VCaP (cell line): ENCODE data around the gene PPM1M.

Source experiments
- H3K27ac ChIP-seq: fragments of 450-650 bp; 2 replicates; pipeline ENCODE4 v1.5.1; 2017
- TF ChIP-seq, protein P1 (sequence below): fragments of 450-650 bp; conservative IDR thresholded peaks from 2 replicates; pipeline ENCODE4 v1.5.1; 2017; ENCODE audit warnings: mild to moderate bottlenecking, moderate library complexity

PPM1M gene

DNA sequence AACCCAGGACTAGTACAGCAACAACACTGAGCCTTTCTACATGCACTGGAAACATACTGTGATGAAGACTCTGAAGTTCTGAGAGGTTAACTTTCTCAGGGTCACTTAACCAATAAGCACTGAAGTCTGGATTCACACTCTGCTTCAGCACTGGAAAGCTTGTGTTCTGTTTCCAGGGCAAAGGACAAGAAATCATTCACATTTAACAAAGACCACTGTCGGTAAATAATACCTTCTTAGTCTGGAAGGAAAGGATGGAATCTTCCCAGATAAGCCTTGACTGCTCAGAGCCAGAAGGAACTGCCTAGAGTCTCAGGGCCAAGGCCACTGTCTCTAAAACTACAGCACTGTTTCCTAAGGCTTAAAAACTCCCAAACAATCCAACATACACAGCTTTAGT is 37.7 kb downstream of the PPM1M start:
- peak overlapping the region; percentile 100 for H3K27ac ChIP-seq

DNA sequence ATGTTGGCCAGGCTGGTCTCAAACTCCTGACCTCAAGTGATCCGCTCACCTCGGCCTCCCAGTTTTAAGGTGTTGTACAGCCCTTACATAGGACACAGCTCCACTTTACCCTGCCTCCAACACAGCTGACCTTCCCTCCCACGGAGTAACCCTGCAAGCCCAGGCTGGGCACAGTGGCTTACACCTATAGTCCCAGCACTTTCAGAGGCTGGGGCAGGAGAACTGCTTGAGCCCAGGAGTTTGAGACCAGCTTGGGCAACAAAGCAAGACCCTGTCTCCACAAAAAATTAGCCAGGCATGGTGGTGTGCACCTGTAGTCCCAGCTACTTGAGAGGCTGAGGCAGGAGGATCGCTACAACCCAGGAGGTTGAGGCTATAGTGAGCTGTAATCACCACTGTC is 38.5 kb downstream of the PPM1M start:
- H3K27ac ChIP-seq = peak overlapping the region; percentile 100

More for the DNA sequence above, 37.7 kb downstream of the PPM1M start:
- TF ChIP-seq, protein P1, sequence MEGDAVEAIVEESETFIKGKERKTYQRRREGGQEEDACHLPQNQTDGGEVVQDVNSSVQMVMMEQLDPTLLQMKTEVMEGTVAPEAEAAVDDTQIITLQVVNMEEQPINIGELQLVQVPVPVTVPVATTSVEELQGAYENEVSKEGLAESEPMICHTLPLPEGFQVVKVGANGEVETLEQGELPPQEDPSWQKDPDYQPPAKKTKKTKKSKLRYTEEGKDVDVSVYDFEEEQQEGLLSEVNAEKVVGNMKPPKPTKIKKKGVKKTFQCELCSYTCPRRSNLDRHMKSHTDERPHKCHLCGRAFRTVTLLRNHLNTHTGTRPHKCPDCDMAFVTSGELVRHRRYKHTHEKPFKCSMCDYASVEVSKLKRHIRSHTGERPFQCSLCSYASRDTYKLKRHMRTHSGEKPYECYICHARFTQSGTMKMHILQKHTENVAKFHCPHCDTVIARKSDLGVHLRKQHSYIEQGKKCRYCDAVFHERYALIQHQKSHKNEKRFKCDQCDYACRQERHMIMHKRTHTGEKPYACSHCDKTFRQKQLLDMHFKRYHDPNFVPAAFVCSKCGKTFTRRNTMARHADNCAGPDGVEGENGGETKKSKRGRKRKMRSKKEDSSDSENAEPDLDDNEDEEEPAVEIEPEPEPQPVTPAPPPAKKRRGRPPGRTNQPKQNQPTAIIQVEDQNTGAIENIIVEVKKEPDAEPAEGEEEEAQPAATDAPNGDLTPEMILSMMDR = no peak

DNA sequence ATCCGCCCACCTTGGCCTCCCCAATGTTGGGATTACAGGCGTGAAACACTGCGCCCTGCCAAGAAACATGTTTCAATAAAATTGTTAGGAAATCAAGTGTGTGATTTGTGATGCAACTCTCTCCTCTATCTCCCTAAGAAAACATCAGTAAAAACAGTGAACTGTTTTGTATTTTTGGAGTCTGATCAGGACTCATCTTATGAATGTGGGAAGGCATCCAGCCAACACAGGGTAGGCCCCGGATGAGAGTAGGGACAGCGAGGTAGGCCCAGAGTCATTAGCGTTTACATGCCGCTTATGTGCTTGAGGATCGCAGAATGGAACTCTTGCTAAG is 41.2 kb downstream of the PPM1M start:
- peak overlapping the region; percentile 100 for H3K27ac ChIP-seq
- TF ChIP-seq, protein P1 = no peak

DNA sequence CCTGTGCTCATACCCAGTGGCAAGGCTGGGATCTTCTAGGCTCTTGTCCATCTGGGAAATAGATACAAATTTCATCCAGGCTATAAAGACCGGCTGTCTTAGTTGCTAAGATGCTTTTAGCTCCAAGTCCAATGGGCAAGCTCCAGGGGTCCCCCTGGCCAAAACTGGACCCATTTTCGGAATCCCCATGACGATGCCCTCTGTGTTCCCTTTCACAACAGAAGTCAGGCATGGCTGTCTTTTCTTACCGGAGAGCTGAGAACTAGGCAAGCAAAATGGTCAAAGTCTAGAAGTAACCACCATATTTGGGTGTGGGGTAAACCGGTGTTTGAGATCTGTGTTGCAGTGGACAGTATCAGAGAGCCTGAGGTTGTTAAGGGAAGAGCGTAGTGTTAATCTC is 43.1 kb downstream of the PPM1M start:
- TF ChIP-seq, protein P1 = no peak

DNA sequence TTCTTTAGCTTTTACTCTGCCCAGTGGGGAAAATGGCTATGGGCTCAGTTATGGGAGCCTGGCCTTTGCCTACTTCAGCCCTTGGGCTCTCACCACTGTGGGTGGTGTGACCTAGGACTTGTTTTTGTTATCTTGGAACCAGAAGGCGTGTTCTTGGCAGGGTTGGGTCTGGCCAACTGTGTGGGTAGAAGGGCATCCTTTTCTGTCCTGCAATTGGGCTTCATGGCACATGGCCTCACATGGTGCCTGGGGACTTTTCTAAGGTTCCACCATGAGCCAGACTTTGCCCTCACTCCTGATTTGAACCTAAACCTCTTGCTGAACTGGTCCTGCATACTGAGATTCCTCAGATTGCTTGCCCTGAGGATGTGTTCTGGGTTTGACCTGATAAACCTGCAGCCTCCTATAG is 43.8 kb downstream of the PPM1M start:
- peak overlapping the region; percentile 100; the same call in 1 of the 2 replicates for H3K27ac ChIP-seq
- TF ChIP-seq, protein P1 = no peak

More for the DNA sequence above, 43.1 kb downstream of the PPM1M start:
- H3K27ac ChIP-seq = peak overlapping the region; percentile 100

DNA sequence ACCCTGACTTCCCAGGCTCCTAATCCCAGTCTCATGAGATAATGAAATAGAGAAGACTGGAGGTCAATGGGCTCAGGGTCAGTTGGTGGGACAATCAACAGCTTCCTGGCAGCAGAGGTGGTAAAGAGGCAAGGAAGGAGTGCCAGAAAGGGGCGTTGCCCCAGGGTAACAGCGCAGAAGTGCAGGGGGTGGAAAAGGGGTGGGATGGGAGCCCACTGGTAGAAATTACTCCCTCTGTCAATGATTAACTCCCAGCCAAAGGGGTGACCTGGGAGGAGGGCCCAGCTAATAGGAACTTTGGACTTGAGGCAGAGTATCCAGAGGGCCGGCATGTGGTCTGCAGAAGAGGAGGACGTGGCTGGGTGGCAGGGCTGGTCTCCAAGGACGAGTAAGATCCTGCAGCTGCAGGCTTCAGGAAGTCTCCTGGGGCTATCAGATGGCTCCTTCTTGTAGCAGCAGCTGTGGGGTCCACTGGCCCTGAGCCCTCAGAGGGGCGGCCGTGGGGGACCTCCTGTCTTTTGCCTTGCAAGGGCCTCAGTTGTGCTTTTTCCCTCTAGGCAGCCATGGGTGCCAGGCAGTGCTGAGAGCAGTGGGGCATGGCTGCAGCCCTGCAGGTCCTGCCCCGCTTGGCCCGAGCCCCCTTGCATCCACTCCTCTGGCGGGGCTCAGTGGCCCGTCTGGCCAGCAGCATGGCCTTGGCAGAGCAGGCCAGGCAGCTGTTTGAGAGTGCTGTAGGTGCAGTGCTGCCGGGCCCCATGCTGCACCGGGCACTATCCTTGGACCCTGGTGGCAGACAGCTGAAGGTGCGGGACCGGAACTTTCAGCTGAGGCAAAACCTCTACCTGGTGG is 44.4 kb downstream of the PPM1M start:
- H3K27ac ChIP-seq = no peak overlapping the region; the same call in 1 of the 2 replicates
- TF ChIP-seq, protein P1 = no peak

DNA sequence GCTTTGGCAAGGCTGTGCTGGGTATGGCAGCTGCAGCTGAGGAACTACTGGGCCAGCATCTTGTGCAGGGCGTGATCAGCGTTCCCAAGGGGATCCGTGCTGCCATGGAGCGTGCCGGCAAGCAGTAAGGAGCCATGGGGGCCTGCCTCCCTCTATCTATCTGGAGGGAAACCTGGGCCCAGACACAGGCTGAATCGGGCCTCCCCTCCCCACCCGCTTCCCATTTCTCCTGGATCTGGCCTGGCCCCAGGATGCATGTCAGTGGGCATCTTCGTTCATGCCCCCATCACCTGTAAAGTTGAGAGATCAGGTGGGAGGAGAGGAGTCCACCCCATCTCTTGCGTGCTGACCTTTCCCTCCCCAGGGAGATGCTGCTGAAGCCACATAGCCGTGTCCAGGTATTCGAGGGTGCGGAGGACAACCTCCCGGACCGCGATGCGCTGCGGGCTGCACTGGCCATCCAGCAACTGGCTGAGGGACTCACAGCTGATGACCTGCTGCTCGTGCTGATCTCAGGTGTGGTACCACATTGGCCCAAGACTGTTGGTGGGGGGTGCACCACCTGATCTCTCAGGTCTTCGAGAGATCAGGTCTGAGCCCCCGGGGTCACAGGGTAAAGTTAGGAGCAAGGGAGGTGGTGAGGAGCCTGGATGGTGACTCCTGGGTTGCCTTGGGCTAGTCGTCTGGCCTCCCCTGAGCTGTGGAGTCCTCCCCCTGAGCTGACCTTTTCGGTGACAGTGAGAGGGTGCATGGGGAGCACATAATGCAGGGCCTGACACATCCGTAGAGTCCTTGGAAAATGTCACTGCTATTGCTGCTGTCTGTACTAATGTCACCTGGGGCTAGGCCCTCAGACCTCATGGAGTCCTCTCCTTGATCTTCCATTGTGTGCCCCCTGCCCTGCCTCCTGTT is 45.3 kb downstream of the PPM1M start:
- TF ChIP-seq, protein P1 = no peak

More for the DNA sequence above, 45.3 kb downstream of the PPM1M start:
- H3K27ac ChIP-seq = no peak overlapping the region; the same call in 1 of the 2 replicates
